ENCODE results near the gene RASAL2. TPM values are rescaled to one million over a fixed set of nuclear protein-coding genes. Genes with fewer than 3 reads are reported as not detected.

Gene RASAL2
- total RNA-seq, 1 donor from 2014 or later = 18.3 TPM

DNA sequence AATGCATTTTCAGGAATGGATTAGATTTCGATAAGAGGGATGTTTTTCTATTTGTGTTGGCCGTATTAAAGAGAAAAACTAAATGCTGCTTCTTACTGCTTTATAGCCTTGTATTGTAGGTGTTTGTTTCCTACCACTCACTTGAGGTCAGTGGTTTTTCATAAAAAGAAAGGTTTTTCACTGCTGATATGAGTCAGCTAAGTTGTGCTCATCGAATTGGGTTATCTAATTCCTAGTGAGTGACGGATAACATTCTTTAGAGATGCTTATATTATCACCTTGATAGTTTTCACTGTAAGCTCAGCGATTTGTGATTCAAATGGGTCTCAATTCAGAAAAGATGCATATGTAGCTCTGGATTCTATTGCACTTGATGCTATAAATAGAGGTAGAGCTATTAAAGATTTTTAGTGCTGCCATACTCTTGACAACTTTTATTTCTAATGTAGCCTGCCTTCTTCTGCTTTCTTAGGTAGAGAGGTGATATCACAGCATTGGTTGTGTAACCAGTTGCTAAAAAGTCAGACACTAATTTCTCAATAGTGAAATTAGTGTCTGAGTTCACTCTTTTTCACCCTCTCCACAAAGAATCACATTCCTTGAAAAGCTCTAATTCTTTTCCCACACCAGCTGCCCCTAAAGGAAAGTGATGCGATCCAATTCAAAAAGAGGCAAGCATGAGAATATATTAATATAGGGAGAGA, 180.0 kb downstream of the RASAL2 start:
- Mint-ChIP-seq H3K27me3 (ENCODE audit: insufficient read depth, low read depth) (no peaks in the 10 kb centered on the region), H3K9me3 (peaks cover 4% of the 10 kb centered on the region), H3K27ac (no peak overlapping the region), H3K4me3 (no peak overlapping the region), H3K36me3 (no peaks in the 10 kb centered on the region), H3K4me1 (peaks cover 19% of the 10 kb centered on the region)
- no peak overlapping the region for H2AFZ ChIP-seq (replicated peaks)
- no peak overlapping the region for H3K4me3 ChIP-seq
- no peaks in the 10 kb centered on the region for H3K36me3 ChIP-seq
- TF ChIP-seq EZH2phosphoT487 (IDR thresholded peaks at IDR 0.05) (no peak), EZH2 (IDR thresholded peaks at IDR 0.05) (no peak), CTCF (IDR thresholded peaks at IDR 0.05) (no peak)
- peaks cover 10% of the 10 kb centered on the region for H3K79me2 ChIP-seq (ENCODE audit: low read depth)
- no peak for DNase-seq (ENCODE audit: low spot score)
- no peak overlapping the region for H3K27ac ChIP-seq
- H3K4me2 ChIP-seq = no peak overlapping the region
- no peaks in the 10 kb centered on the region for H3K9me3 ChIP-seq (ENCODE audit: low read depth)
- H3K4me1 ChIP-seq = peaks cover 27% of the 10 kb centered on the region
- H3K27me3 ChIP-seq = no peaks in the 10 kb centered on the region
- no peak overlapping the region for H3K9ac ChIP-seq
- H4K20me1 ChIP-seq (ENCODE audit: low read depth) = no peaks in the 10 kb centered on the region
- H3F3A ChIP-seq (ENCODE audit: low read depth) = peaks cover 3% of the 10 kb centered on the region

GRCh38 chr1:178275049-178275448, 181.1 kb downstream of the RASAL2 start:
- Mint-ChIP-seq H3K36me3 (no peaks in the 10 kb centered on the region), H3K27me3 (ENCODE audit: insufficient read depth, low read depth) (no peaks in the 10 kb centered on the region), H3K4me3 (no peak overlapping the region), H3K9me3 (peaks cover 4% of the 10 kb centered on the region), H3K4me1 (peaks cover 19% of the 10 kb centered on the region), H3K27ac (peak overlapping the region; percentile 26)
- H3K79me2 ChIP-seq (ENCODE audit: low read depth) = peaks cover 13% of the 10 kb centered on the region
- peaks cover 3% of the 10 kb centered on the region for H3F3A ChIP-seq (ENCODE audit: low read depth)
- H3K36me3 ChIP-seq = no peaks in the 10 kb centered on the region
- H3K9me3 ChIP-seq (ENCODE audit: low read depth) = no peaks in the 10 kb centered on the region
- H3K4me1 ChIP-seq = peaks cover 29% of the 10 kb centered on the region
- no peak overlapping the region for H2AFZ ChIP-seq (replicated peaks)
- H3K4me3 ChIP-seq = no peak overlapping the region
- no peak overlapping the region for H3K27ac ChIP-seq
- H4K20me1 ChIP-seq (ENCODE audit: low read depth) = no peaks in the 10 kb centered on the region
- H3K27me3 ChIP-seq = no peaks in the 10 kb centered on the region
- TF ChIP-seq EZH2phosphoT487 (IDR thresholded peaks at IDR 0.05) (no peak), CTCF (IDR thresholded peaks at IDR 0.05) (no peak), EZH2 (IDR thresholded peaks at IDR 0.05) (no peak)
- H3K9ac ChIP-seq = no peak overlapping the region
- no peak overlapping the region for H3K4me2 ChIP-seq
- DNase-seq (ENCODE audit: low spot score) = no peak

DNA sequence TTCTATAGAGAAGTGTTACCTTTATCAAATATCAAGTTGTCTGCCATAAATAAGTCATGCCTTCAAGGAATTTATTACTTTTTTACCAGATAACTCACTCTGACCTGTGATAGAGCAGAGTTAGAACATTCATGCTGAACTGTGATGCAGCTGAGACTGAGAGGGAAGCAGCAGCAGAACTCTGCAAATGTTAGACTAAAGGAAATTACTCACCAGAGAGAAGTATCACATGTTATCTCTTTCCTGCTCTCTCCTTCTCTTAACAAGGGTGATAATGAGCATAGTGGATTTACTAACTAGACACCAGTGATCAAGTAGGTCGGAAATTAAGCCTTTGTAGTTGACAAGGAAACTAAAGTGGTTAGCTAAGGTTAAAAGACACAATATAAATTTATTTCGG, 181.6 kb downstream of the RASAL2 start:
- Histone ChIP-seq H3K9ac (no peak overlapping the region), H4K20me1 (ENCODE audit: low read depth) (no peaks in the 10 kb centered on the region), H3K79me2 (ENCODE audit: low read depth) (peaks cover 17% of the 10 kb centered on the region), H2AFZ (replicated peaks) (no peak overlapping the region), H3K27me3 (no peaks in the 10 kb centered on the region), H3K36me3 (no peaks in the 10 kb centered on the region), H3K4me1 (peaks cover 29% of the 10 kb centered on the region), H3F3A (ENCODE audit: low read depth) (peaks cover 2% of the 10 kb centered on the region), H3K4me2 (no peak overlapping the region), H3K4me3 (no peak overlapping the region), H3K9me3 (ENCODE audit: low read depth) (no peaks in the 10 kb centered on the region), H3K27ac (no peak overlapping the region)
- Mint-ChIP-seq H3K4me1 (peaks cover 19% of the 10 kb centered on the region), H3K27ac (no peak overlapping the region), H3K4me3 (no peak overlapping the region), H3K9me3 (peaks cover 2% of the 10 kb centered on the region), H3K27me3 (ENCODE audit: insufficient read depth, low read depth) (no peaks in the 10 kb centered on the region), H3K36me3 (no peaks in the 10 kb centered on the region)
- TF ChIP-seq EZH2 (IDR thresholded peaks at IDR 0.05) (no peak), CTCF (IDR thresholded peaks at IDR 0.05) (no peak), EZH2phosphoT487 (IDR thresholded peaks at IDR 0.05) (no peak)
- DNase-seq (ENCODE audit: low spot score) = no peak

All from neural progenitor cell (in vitro differentiated cells).